Osteoblast (primary cell): ENCODE data around the gene CLEC17A. TPM values are rescaled to one million over a fixed set of nuclear protein-coding genes. Genes with fewer than 3 reads are reported as not detected.
"Not testable (repeated sequence)": the region's sequence is repeated elsewhere in the genome, so short reads cannot be mapped to it uniquely, and the experiment has no call there.

Source experiments
- DNase-seq: peaks from one replicate; pipeline ENCODE4 v3.0.0; 2011; ENCODE audit warnings: low spot score, mixed read lengths; ENCODE audit not compliant: insufficient read length; ENCODE audit errors: missing footprints
- H2AFZ ChIP-seq: 2 replicates; pipeline ENCODE4 v1.6.0; 2011; ENCODE audit warnings: mild to moderate bottlenecking, low read length
- H3K27ac ChIP-seq: 2 replicates; pipeline ENCODE4 v1.5.1; 2011; ENCODE audit warnings: mild to moderate bottlenecking, low read depth, low read length, moderate library complexity
- H3K27me3 ChIP-seq: 2 replicates; pipeline ENCODE4 v1.6.0; 2012; ENCODE audit warnings: mild to moderate bottlenecking, control low read depth, inconsistent platforms, low read length, moderate library complexity; ENCODE audit not compliant: insufficient read depth
- H3K36me3 ChIP-seq: 2 replicates; pipeline ENCODE4 v1.5.1; 2011; ENCODE audit warnings: mild to moderate bottlenecking, low read length, control low read depth, moderate library complexity; ENCODE audit not compliant: insufficient read depth
- H3K4me1 ChIP-seq: 2 replicates; pipeline ENCODE4 v1.5.1; 2011; ENCODE audit warnings: mild to moderate bottlenecking, low read length, control low read depth, moderate library complexity; ENCODE audit not compliant: insufficient read depth
- H3K4me2 ChIP-seq: 2 replicates; pipeline ENCODE4 v1.6.0; 2011; ENCODE audit warnings: mild to moderate bottlenecking, low read length; ENCODE audit not compliant: insufficient read depth
- H3K4me3 ChIP-seq: fragments of 200-600 bp; sonication (generic); 3 replicates; pipeline ENCODE4 v1.5.1; 2012; ENCODE audit warnings: mild to moderate bottlenecking, low read length, inconsistent platforms; ENCODE audit not compliant: insufficient read depth
- H3K79me2 ChIP-seq: 2 replicates; pipeline ENCODE4 v1.6.0; 2012; ENCODE audit warnings: mild to moderate bottlenecking, low read length, control low read depth, inconsistent platforms; ENCODE audit not compliant: insufficient read depth
- H3K9me3 ChIP-seq: 2 replicates; pipeline ENCODE4 v1.5.1; 2011; ENCODE audit warnings: low read depth, low read length, control low read depth
- H4K20me1 ChIP-seq: 2 replicates; pipeline ENCODE4 v1.6.0; 2012; ENCODE audit warnings: mild to moderate bottlenecking, low read length, control low read depth; ENCODE audit not compliant: insufficient read depth
- CTCF ChIP-seq: IDR thresholded peaks from 2 replicates; pipeline ENCODE4 v1.5.1; 2011; ENCODE audit warnings: mild to moderate bottlenecking, low read depth, low read length, moderate library complexity; ENCODE audit errors: extremely low read depth
- total RNA-seq: library from RNA; depleted of rRNA; stranded (reverse); fragments of >200 nt; gene quantifications from 2 replicates; pipeline ENCODE4 v1.2.3, GENCODE V29; 2012

Gene CLEC17A
- total RNA-seq = under 0.01 TPM in 1 of 2 replicates, not detected in the other

GRCh38 chr19:14582894-14583340 is at the start of gene CLEC17A:
Gene CLEC17A, plus strand, starts transcription at chr19:14583084. Its CDS starts 77 bp downstream, at chr19:14583161.
- no peaks in the 10 kb centered on the region for H3K79me2 ChIP-seq
- no peaks in the 10 kb centered on the region for H3K4me1 ChIP-seq
- H3K27me3 ChIP-seq = no peaks in the 10 kb centered on the region
- H3K9me3 ChIP-seq = no peaks in the 10 kb centered on the region
- no peaks in the 10 kb centered on the region for H3K36me3 ChIP-seq
- no peak within 1 kb of the TSS for H2AFZ ChIP-seq
- no peak within 1 kb of the TSS for H3K4me3 ChIP-seq
- DNase-seq = peak; percentile 10
- no peak within 1 kb of the TSS for H3K4me2 ChIP-seq
- TF ChIP-seq CTCF = no peak
- H4K20me1 ChIP-seq = no peaks in the 10 kb centered on the region
- H3K27ac ChIP-seq = no peak within 1 kb of the TSS

- H2AFZ ChIP-seq = no peak overlapping the region
- no peak overlapping the region for H3K4me2 ChIP-seq
- H3K4me3 ChIP-seq = no peak overlapping the region
- no peak for TF ChIP-seq CTCF
- peaks cover 9% of the 10 kb centered on the region for H4K20me1 ChIP-seq
- peaks cover 48% of the 10 kb centered on the region for H3K79me2 ChIP-seq
- H3K27ac ChIP-seq = no peak overlapping the region
- no peaks in the 10 kb centered on the region for H3K36me3 ChIP-seq
- peaks cover 9% of the 10 kb centered on the region for H3K4me1 ChIP-seq
- no peaks in the 10 kb centered on the region for H3K9me3 ChIP-seq
- H3K27me3 ChIP-seq = no peaks in the 10 kb centered on the region
- no peak for DNase-seq
Observed at GRCh38 chr19:14533450-14533849, 49.4 kb upstream of the CLEC17A start.

GRCh38 chr19:14536926-14537692 is 45.8 kb upstream of the CLEC17A start:
- H2AFZ ChIP-seq = peak overlapping the region; percentile 50
- H3K9me3 ChIP-seq = no peaks in the 10 kb centered on the region
- no peak overlapping the region for H3K4me3 ChIP-seq
- H3K27me3 ChIP-seq = no peaks in the 10 kb centered on the region
- peak overlapping the region; percentile 11 for H3K4me2 ChIP-seq
- H3K36me3 ChIP-seq = no peaks in the 10 kb centered on the region
- H3K79me2 ChIP-seq = peaks cover 35% of the 10 kb centered on the region
- H3K27ac ChIP-seq = no peak overlapping the region
- peaks cover 9% of the 10 kb centered on the region for H4K20me1 ChIP-seq
- no peaks in the 10 kb centered on the region for H3K4me1 ChIP-seq
- peak; percentile 85 for DNase-seq
- TF ChIP-seq CTCF = no peak

- Histone ChIP-seq H3K27ac (no peak overlapping the region), H3K9me3 (no peaks in the 10 kb centered on the region), H4K20me1 (peaks cover 9% of the 10 kb centered on the region), H3K79me2 (peaks cover 34% of the 10 kb centered on the region), H3K4me2 (no peak overlapping the region), H2AFZ (no peak overlapping the region), H3K27me3 (no peaks in the 10 kb centered on the region), H3K4me1 (no peaks in the 10 kb centered on the region), H3K36me3 (no peaks in the 10 kb centered on the region), H3K4me3 (no peak overlapping the region)
- no peak for TF ChIP-seq CTCF
- DNase-seq = peak; percentile 3
Observed at GRCh38 chr19:14540741-14541525, 42.0 kb upstream of the CLEC17A start.

- H3K4me1 ChIP-seq, H2AFZ ChIP-seq, H3K27ac ChIP-seq, H3K9me3 ChIP-seq, H3K27me3 ChIP-seq, H3K4me2 ChIP-seq, H3K4me3 ChIP-seq, H4K20me1 ChIP-seq, H3K36me3 ChIP-seq: not testable (repeated sequence)
- DNase-seq = peak; percentile 25
- peaks cover 31% of the 10 kb centered on the region for H3K79me2 ChIP-seq
Observed at GRCh38 chr19:14541979-14542378, 40.9 kb upstream of the CLEC17A start.
